Spleen (tissue), 13 donors: ENCODE measurements around the gene PPP1R3G. TPM values are rescaled to one million over a fixed set of nuclear protein-coding genes. Genes with fewer than 3 reads are reported as not detected.

Source experiments
- DNase-seq: peaks from one replicate; pipeline ENCODE4 v3.0.0-alpha.2; 2020
- H3K27ac ChIP-seq, 8 donors: fragments of 200-600 bp; sonication (generic) in 7 of 8; 1 replicate in 4 of 8; 2 replicates in 4 of 8; pipeline versions ENCODE4 v1.5.0 to v1.8.0; 2016 to 2021; ENCODE audit warnings: inconsistent platforms in 4 of 8, mild to moderate bottlenecking in 4 of 8, moderate library complexity in 1 of 8
- H3K27me3 ChIP-seq, 7 donors: fragments of 200-600 bp; sonication (generic) in 6 of 7; replicated peaks in 1 of 7; 1 replicate in 4 of 7; 2 replicates in 3 of 7; pipeline versions ENCODE4 v1.5.0 to v1.8.0; 2016 to 2021; ENCODE audit warnings: inconsistent platforms in 3 of 7, mild to moderate bottlenecking in 1 of 7
- H3K36me3 ChIP-seq, 6 donors: fragments of 200-600 bp; sonication (generic) in 5 of 6; 1 replicate in 4 of 6; 2 replicates in 2 of 6; pipeline versions ENCODE4 v1.5.0 to v1.8.0; 2016 to 2021; ENCODE audit warnings: inconsistent platforms in 2 of 6
- H3K4me1 ChIP-seq, 6 donors: fragments of 200-600 bp; sonication (generic) in 5 of 6; 1 replicate in 3 of 6; 2 replicates in 3 of 6; pipeline versions ENCODE4 v1.5.0 to v1.8.0; 2016 to 2021; ENCODE audit warnings: inconsistent platforms in 3 of 6
- H3K4me3 ChIP-seq, 8 donors: fragments of 200-600 bp; sonication (generic) in 7 of 8; 1 replicate in 4 of 8; 2 replicates in 4 of 8; pipeline versions ENCODE4 v1.5.0 to v1.8.0; 2016 to 2021; ENCODE audit warnings: inconsistent platforms in 4 of 8, mild to moderate bottlenecking in 4 of 8, moderate library complexity in 2 of 8
- H3K9me3 ChIP-seq, 8 donors: fragments of 200-600 bp; sonication (generic) in 7 of 8; 1 replicate in 4 of 8; 2 replicates in 4 of 8; pipeline versions ENCODE4 v1.5.0 to v1.8.0; 2016 to 2021; ENCODE audit warnings: inconsistent platforms in 4 of 8
- POLR2A ChIP-seq, 3 donors: fragments of 450-650 bp; IDR thresholded peaks; one replicate each; pipeline ENCODE4 v1.5.1; 2017; ENCODE audit warnings: antibody characterized with exemption in 3 of 3, mild to moderate bottlenecking in 1 of 3
- POLR2AphosphoS5 ChIP-seq, 3 donors: sonication (generic); formaldehyde crosslinking; IDR thresholded peaks; one replicate each; pipeline ENCODE4 v1.5.1; 2017; ENCODE audit warnings: antibody characterized with exemption in 3 of 3
- WGBS, 5 donors: extraction: QIAGEN DNeasy Blood & Tissue Kit in 3 of 5; methylation state at CpG; one replicate each; pipeline versions ENCODE4 v1.1.5 to v1.1.7; 2013 to 2018; 5-methylcytosine and 5-hydroxymethylcytosine counted together
- intact Hi-C: fragments of 100-400 bp; cut with DNase I; formaldehyde crosslinking; loops from one replicate; pipeline ENCODE4 v1.15.0; 2023; ENCODE audit warnings: low total_unique reads
- long read RNA-seq, 2 donors: transcript quantifications; one replicate each; lab custom pipeline, GENCODE V29; 2026
- polyA plus RNA-seq, 3 donors: library from polyadenylated mRNA; stranded (reverse); fragments of 200-250 nt; gene quantifications; one replicate each; pipeline ENCODE4 v1.2.1, GENCODE V29; 2013
- total RNA-seq, 7 donors: library from RNA; depleted of rRNA in 3 of 7; stranded (reverse); fragments of >200 nt in 3 of 7; fragmentation: NEBNext Ultra II Directional in 4 of 7; extraction: Animal tissue kit (Norgen Biotek cat#: 25700) in 4 of 7; gene quantifications; one replicate each; pipeline versions ENCODE4 v1.1.0 to v1.2.1, GENCODE V29; 2016 to 2021
- TF ChIP-seq, protein P1 (sequence below), 11 experiments: fragments of 200-600 bp in 7 of 11; fragments of 450-650 bp in 4 of 11; sonication (generic) in 4 of 11; IDR thresholded peaks in 8 of 11; conservative IDR thresholded peaks in 3 of 11; 1 replicate in 7 of 11; 2 replicates in 4 of 11; pipeline versions ENCODE4 v1.4.0 to v1.8.0; 2016 to 2021; ENCODE audit warnings: antibody characterized with exemption in 11 of 11, inconsistent platforms in 4 of 11, mild to moderate bottlenecking in 1 of 11
- donor health status: healthy with polysubstance abuse.
- donor health status: DM: no; HTN: no; CAD: no; lungs with moderate emphysema.
- donor health status: DM: no; HTN: no; CAD: no.
- donor health status: Bipolar disorder and iron deficiency.
- donor health status: healthy.
- donor health status: DM: no; HTN: no; CAD: no.
- donor health status: DM: yes; HTN: yes; CAD: no.

PPP1R3G gene
- total RNA-seq (10 to 100 TPM in 1 of 7 donors, 1 to 10 TPM in 6; 2.2 to 10.1 (median 5.0) TPM), polyA plus RNA-seq (1 to 10 TPM in 1 of 3 donors, under 1 TPM in 2; 0.54 to 2.0 (median 0.93) TPM)
- long read RNA-seq, donor 1, full-length matches to known transcripts: 12 of 12 reads
- long read RNA-seq, donor 1, partial matches to known transcripts: 0 of 12 reads
- long read RNA-seq, donor 1, other reads (novel, unspliced or antisense): 0 of 12 reads
- long read RNA-seq, donor 2, full-length matches to known transcripts: 5 of 5 reads
- long read RNA-seq, donor 2, partial matches to known transcripts: 0 of 5 reads
- long read RNA-seq, donor 2, other reads (novel, unspliced or antisense): 0 of 5 reads

DNA sequence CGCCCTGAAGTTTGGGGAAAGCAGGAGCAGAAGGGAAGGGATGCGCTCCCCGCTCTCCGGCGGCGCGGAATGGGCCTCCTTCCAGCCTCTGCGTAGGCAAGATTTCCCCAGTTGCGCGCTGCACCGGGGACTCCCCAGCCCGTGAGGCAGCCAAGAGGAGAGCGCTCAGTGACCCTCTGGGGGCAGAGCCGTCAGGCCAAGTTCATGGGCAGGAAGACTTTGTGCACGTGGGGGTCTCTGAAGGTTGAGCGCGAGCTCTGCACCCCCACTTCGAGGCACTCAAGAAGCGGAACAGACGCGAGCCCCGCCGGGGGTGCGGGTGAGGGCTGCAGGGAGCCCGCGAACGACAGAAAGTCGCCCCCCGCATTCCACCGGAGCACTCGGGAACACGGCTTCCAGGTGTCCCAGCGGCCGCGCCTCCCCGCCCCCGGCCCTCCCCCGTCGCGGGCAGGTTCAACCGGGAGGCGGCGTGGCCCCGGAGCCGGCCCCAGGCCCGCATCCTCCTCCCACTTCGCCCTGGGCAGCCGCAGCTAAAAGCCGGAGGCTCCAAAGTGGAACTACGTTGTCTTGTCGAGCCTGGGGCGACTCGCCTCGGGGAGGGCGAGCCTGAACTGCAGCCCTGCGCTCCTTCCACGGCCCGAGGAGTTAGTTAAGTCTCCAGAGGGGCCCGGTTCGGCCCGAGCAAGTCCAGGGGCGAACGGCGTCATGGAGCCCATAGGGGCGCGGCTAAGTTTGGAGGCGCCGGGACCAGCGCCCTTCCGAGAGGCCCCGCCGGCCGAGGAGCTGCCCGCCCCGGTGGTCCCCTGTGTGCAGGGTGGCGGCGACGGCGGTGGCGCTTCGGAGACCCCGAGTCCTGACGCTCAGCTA, at the start of gene PPP1R3G:
Gene PPP1R3G, plus strand, starts transcription at position 561 of the 867 bp plus-strand sequence. Its CDS starts 145 bp downstream, at position 706.
- peak; percentile 79 for DNase-seq
- no peaks in the 10 kb centered on the region for H3K9me3 ChIP-seq
- no peaks in the 10 kb centered on the region for H3K36me3 ChIP-seq
- intact Hi-C loops: no loop called here
- peaks cover 6 to 73% (median 49%) of the 10 kb centered on the region in 6 donors for H3K4me1 ChIP-seq
- peak within 1 kb of the TSS; percentile 30 to 82 (median 57) for H3K4me3 ChIP-seq
- H3K27ac ChIP-seq: peak within 1 kb of the TSS; percentile 77 to 92 (median 86)
- TF ChIP-seq POLR2AphosphoS5 (IDR thresholded peaks at IDR 0.05): peak; percentile 21 to 52 (median 50)
- TF ChIP-seq, protein P1, sequence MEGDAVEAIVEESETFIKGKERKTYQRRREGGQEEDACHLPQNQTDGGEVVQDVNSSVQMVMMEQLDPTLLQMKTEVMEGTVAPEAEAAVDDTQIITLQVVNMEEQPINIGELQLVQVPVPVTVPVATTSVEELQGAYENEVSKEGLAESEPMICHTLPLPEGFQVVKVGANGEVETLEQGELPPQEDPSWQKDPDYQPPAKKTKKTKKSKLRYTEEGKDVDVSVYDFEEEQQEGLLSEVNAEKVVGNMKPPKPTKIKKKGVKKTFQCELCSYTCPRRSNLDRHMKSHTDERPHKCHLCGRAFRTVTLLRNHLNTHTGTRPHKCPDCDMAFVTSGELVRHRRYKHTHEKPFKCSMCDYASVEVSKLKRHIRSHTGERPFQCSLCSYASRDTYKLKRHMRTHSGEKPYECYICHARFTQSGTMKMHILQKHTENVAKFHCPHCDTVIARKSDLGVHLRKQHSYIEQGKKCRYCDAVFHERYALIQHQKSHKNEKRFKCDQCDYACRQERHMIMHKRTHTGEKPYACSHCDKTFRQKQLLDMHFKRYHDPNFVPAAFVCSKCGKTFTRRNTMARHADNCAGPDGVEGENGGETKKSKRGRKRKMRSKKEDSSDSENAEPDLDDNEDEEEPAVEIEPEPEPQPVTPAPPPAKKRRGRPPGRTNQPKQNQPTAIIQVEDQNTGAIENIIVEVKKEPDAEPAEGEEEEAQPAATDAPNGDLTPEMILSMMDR (IDR thresholded peaks at IDR 0.05 in 8 of 11, conservative IDR thresholded peaks at IDR 0.05 in 3 of 11): no peak
- H3K27me3 ChIP-seq: peaks cover 0 to 56% (median 28%) of the 10 kb centered on the region in 7 donors
- WGBS, 5 donors: 0 to 3% (median 1%) methylated on average over 14 to 83 of the region's 83 CpGs

DNA sequence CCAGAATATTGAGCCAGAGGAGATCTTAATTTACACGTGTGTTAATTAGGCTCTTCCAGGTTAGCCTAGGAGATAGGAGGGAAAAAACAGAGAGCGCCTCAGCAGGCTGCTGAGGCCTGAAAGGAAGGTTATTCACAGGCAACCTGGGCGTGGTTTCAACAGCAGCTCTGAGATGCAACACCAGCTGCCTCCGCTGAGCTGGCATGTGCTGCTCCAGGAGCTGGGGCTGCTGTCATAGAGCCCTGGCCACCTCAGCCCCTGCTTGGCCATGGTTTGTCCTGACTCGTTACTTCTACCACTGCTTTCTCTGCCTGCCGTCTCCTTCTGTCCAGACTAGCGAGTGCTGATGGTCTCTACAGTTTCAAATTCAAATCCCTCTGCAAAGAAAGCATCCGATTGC, 48.9 kb upstream of the PPP1R3G start:
- Histone ChIP-seq H3K4me1 (peaks cover 0 to 9% (median 0%) of the 10 kb centered on the region in 6 donors), H3K27me3 (no peaks in the 10 kb centered on the region), H3K4me3 (no peak overlapping the region), H3K27ac (no peak overlapping the region), H3K9me3 (no peaks in the 10 kb centered on the region), H3K36me3 (no peaks in the 10 kb centered on the region)
- TF ChIP-seq POLR2AphosphoS5 (IDR thresholded peaks at IDR 0.05) (no peak), POLR2A (IDR thresholded peaks at IDR 0.05) (no peak)
- TF ChIP-seq, protein P1 (IDR thresholded peaks at IDR 0.05 in 8 of 11, conservative IDR thresholded peaks at IDR 0.05 in 3 of 11): no peak
- WGBS, 5 donors: 64 to 68% (median 66%) methylated on average over 8 of the region's 8 CpGs
- DNase-seq: no peak
- intact Hi-C loops: no loop called here

DNA sequence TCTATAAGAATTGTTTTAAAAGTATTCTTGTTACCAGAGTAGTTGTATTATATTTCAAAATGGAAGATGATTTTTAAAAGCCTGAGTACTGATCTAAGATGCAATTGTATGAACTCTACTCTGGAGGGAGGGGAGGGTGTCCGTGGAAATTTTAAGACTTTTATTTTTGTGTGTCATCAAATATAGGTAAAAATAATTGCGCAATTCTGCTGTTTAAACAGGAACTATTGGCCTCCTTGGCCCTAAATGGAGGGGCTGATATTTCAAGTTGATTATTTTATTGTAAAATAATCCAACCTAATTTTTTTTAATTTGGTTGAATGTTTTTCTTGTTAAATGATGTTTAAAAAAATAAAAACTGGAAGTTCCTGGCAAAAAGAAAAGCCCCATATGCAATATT, 43.2 kb upstream of the PPP1R3G start:
- Histone ChIP-seq H3K4me3 (no peak overlapping the region), H3K27ac (no peak overlapping the region), H3K36me3 (peaks cover 0 to 7% (median 0%) of the 10 kb centered on the region in 6 donors), H3K4me1 (no peaks in the 10 kb centered on the region), H3K27me3 (no peaks in the 10 kb centered on the region), H3K9me3 (no peaks in the 10 kb centered on the region)
- TF ChIP-seq, protein P1 (IDR thresholded peaks at IDR 0.05 in 8 of 11, conservative IDR thresholded peaks at IDR 0.05 in 3 of 11): no peak
- no peak for DNase-seq
- intact Hi-C loops: no loop called here
- 42 to 64% (median 45%) methylated on average over 2 of the region's 2 CpGs for WGBS, 5 donors

DNA sequence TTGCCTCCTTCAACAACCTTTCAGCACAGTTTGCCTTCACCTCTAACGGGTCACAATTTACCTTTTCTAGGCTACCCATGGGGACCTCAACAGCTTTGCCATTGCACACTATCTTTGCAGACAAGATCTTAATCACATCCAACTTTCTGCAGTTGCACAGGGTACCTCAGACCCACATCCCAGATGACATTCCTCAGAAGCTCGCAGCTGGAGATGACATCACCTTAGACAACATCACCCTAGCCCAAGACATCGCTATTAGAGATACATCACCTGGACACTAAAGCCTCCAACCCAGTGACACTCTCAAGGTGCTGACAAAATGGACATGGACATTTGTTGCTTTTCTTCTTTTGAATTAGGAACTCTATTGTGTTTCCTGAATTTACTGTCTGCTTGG, 42.7 kb upstream of the PPP1R3G start:
- no peaks in the 10 kb centered on the region for H3K9me3 ChIP-seq
- peaks cover 0 to 7% (median 0%) of the 10 kb centered on the region in 6 donors for H3K36me3 ChIP-seq
- TF ChIP-seq, protein P1 (IDR thresholded peaks at IDR 0.05 in 8 of 11, conservative IDR thresholded peaks at IDR 0.05 in 3 of 11): no peak
- TF ChIP-seq POLR2AphosphoS5 (IDR thresholded peaks at IDR 0.05): no peak
- TF ChIP-seq POLR2A (IDR thresholded peaks at IDR 0.05): no peak
- H3K4me3 ChIP-seq: no peak overlapping the region
- DNase-seq: no peak
- H3K4me1 ChIP-seq: no peaks in the 10 kb centered on the region
- H3K27ac ChIP-seq: no peak overlapping the region
- WGBS, 5 donors: 89 to 97% (median 95%) methylated on average over 3 of the region's 3 CpGs
- intact Hi-C loops: no loop called here
- no peaks in the 10 kb centered on the region for H3K27me3 ChIP-seq
